ENCODE results near the gene ZC3H12A. TPM values are rescaled to one million over a fixed set of nuclear protein-coding genes. Genes with fewer than 3 reads are reported as not detected.

Gene ZC3H12A
- total and polyA plus RNA-seq, 10 of the 15 experiments (the other 5 are each of a cell fraction or from before 2014, with no cell fraction given): 0.35 to 30.2 (median 13.8) TPM

GRCh38 chr1:37455516-37455915 lies 18.9 kb upstream of the ZC3H12A start:
- in situ Hi-C loops (cut with MboI): loop anchor here (5.0 kb wide), 2 partner anchors 37 to 222 kb away; no protein-coding TSS in a partner anchor
- ATAC-seq: no peak

More at GRCh38 chr1:37455516-37455915, 18.9 kb upstream of the ZC3H12A start:
- SMC1A ChIA-PET (ENCODE audit: uncharacterized antibody, unreplicated experiment): interaction anchor here (0.9 to 9.5 kb wide), 4 partner anchors 31 to 230 kb away, joined by 3 to 128 read pairs (median 9); no protein-coding TSS in a partner anchor
- no peaks in the 10 kb centered on the region for H3K9me3 ChIP-seq (replicated peaks; ENCODE audit: control insufficient read depth, insufficient read depth, low read length)
- no peak for FAIRE-seq
- H3K36me3 ChIP-seq (ENCODE audit: control insufficient read depth in 2 of 2, insufficient read depth in 2 of 2, low read length in 1 of 2): no peaks in the 10 kb centered on the region
- no peak overlapping the region for H2AFZ ChIP-seq (ENCODE audit: control insufficient read depth, low read depth, low read length)
- no peak for DNase-seq (ENCODE audit: low read depth, low spot score)
- RAD21 ChIA-PET (ENCODE audit: unreplicated experiment): interaction anchor here (0.8 to 15.1 kb wide), 3 partner anchors 22 to 33 kb away, joined by 3 to 166 read pairs (median 3); no protein-coding TSS in a partner anchor
- 91% methylated on average over 10 of the region's 10 CpGs for WGBS (ENCODE audit: insufficient coverage, insufficient replicate concordance, low lambda C conversion rate, missing lambda C conversion rate)
- H3K4me3 ChIP-seq: no peak overlapping the region
- no peaks in the 10 kb centered on the region for H4K20me1 ChIP-seq (ENCODE audit: control insufficient read depth, insufficient read depth)
- no peaks in the 10 kb centered on the region for H3K4me1 ChIP-seq (ENCODE audit: control insufficient read depth, insufficient read depth, low read length)
- CTCF ChIA-PET: interaction anchor here (0.9 to 9.4 kb wide), 11 partner anchors 10 to 234 kb away, joined by 3 to 289 read pairs (median 4); partner anchors contain the start of gene ZC3H12A
- no peaks in the 10 kb centered on the region for H3K27me3 ChIP-seq (replicated peaks in 1 of 2; ENCODE audit: control insufficient read depth in 2 of 2, insufficient read depth in 2 of 2, low read length in 1 of 2)
- no TSS peak for BruUV-seq (replicated peaks)
- no peak overlapping the region for H3K9ac ChIP-seq (ENCODE audit: control insufficient read depth, insufficient read depth, low read length)
- POLR2A ChIA-PET: interaction anchor here (2.7 kb wide), 1 partner anchor 32 kb away, joined by 8 read pairs; no protein-coding TSS in a partner anchor
- intact Hi-C loops (cut with micrococcal nuclease; ENCODE audit: unreplicated experiment): loop anchor here (1.0 to 2.0 kb wide), 2 partner anchors 32 to 227 kb away; no protein-coding TSS in a partner anchor
- no peak for TF ChIP-seq ASH2L (IDR thresholded peaks at IDR 0.05; ENCODE audit: borderline replicate concordance, low read depth)
- TF ChIP-seq EGR1 (IDR thresholded peaks at IDR 0.05; ENCODE audit: borderline replicate concordance in 1 of 2, low read depth in 2 of 2, low read length in 2 of 2): no peak
- TF ChIP-seq BMI1 (IDR thresholded peaks at IDR 0.05; ENCODE audit: borderline replicate concordance): no peak
- no peak for TF ChIP-seq SPI1 (IDR thresholded peaks at IDR 0.05; ENCODE audit: borderline replicate concordance, insufficient read depth, low read depth, low read length)
- TF ChIP-seq TAF1 (IDR thresholded peaks at IDR 0.05; ENCODE audit: borderline replicate concordance, low read depth, low read length): no peak
- no peak for TF ChIP-seq SMC3 (IDR thresholded peaks at IDR 0.05; ENCODE audit: borderline replicate concordance, low read length)
- no peak for TF ChIP-seq BRCA1 (IDR thresholded peaks at IDR 0.05; ENCODE audit: low read depth, low read length)
- no peak for TF ChIP-seq HDGF (IDR thresholded peaks at IDR 0.05)
- TF ChIP-seq SUZ12 (IDR thresholded peaks at IDR 0.05; ENCODE audit: unreplicated experiment): no peak
- TF ChIP-seq, protein P1, sequence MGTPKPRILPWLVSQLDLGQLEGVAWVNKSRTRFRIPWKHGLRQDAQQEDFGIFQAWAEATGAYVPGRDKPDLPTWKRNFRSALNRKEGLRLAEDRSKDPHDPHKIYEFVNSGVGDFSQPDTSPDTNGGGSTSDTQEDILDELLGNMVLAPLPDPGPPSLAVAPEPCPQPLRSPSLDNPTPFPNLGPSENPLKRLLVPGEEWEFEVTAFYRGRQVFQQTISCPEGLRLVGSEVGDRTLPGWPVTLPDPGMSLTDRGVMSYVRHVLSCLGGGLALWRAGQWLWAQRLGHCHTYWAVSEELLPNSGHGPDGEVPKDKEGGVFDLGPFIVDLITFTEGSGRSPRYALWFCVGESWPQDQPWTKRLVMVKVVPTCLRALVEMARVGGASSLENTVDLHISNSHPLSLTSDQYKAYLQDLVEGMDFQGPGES (IDR thresholded peaks at IDR 0.05): no peak
- TF ChIP-seq CHD4 (IDR thresholded peaks at IDR 0.05): no peak
- no peak for TF ChIP-seq HDAC2 (IDR thresholded peaks at IDR 0.05)
- no peak for TF ChIP-seq E4F1 (IDR thresholded peaks at IDR 0.05; ENCODE audit: borderline replicate concordance, partially characterized antibody)
- TF ChIP-seq STAT3 (IDR thresholded peaks at IDR 0.05; ENCODE audit: low read depth, low read length): no peak
- no peak for TF ChIP-seq LARP7 (IDR thresholded peaks at IDR 0.05)
- no peak for TF ChIP-seq ETV6 (conservative IDR thresholded peaks at IDR 0.05 in 1 of 2, IDR thresholded peaks at IDR 0.05 in 1 of 2; ENCODE audit: borderline replicate concordance in 1 of 2, low read depth in 1 of 2)
- no peak for TF ChIP-seq SRF (IDR thresholded peaks at IDR 0.05; ENCODE audit: low read depth in 2 of 2, low read length in 2 of 2)
- TF ChIP-seq BHLHE40 (IDR thresholded peaks at IDR 0.05; ENCODE audit: borderline replicate concordance in 1 of 2, low read depth in 2 of 2, low read length in 1 of 2): no peak
- H3K4me2 ChIP-seq (ENCODE audit: control insufficient read depth, insufficient read depth): no peak overlapping the region
- no peak overlapping the region for H3K27ac ChIP-seq (ENCODE audit: control insufficient read depth, insufficient read depth)
- H3K79me2 ChIP-seq (ENCODE audit: control insufficient read depth, insufficient read depth, low read length): no peaks in the 10 kb centered on the region

All from GM12878 (cell line).